Astrocyte (in vitro differentiated cells and primary cell): ENCODE measurements around the gene KRT13. TPM values are rescaled to one million over a fixed set of nuclear protein-coding genes. Genes with fewer than 3 reads are reported as not detected.
A peak's percentile ranks its signal among the peaks of the same experiment; 100 is the strongest.

ENCODE experiments used
- DNase-seq: peaks from one replicate; pipeline ENCODE4 v3.0.0-alpha.2; 2010; ENCODE audit warnings: low read depth
- FAIRE-seq: peaks from 2 replicates; lab custom pipeline; 2011; peaks lifted over from hg19 to GRCh38; lab: Jason Lieb, UNC
- H2AFZ ChIP-seq: 2 replicates; pipeline ENCODE4 v1.6.0; 2012; ENCODE audit warnings: low read depth, low read length, inconsistent platforms
- H3K27ac ChIP-seq: 2 replicates; pipeline ENCODE4 v1.5.1; 2011; ENCODE audit warnings: low read depth, low read length, inconsistent platforms
- H3K27me3 ChIP-seq: 2 replicates; pipeline ENCODE4 v1.6.0; 2011; ENCODE audit warnings: low read length, inconsistent platforms; ENCODE audit not compliant: insufficient read depth
- H3K36me3 ChIP-seq: 2 replicates; pipeline ENCODE4 v1.5.1; 2011; ENCODE audit warnings: low read length, inconsistent platforms; ENCODE audit not compliant: insufficient read depth
- H3K4me1 ChIP-seq: 2 replicates; pipeline ENCODE4 v1.5.1; 2011; ENCODE audit warnings: low read length, inconsistent platforms; ENCODE audit not compliant: insufficient read depth
- H3K4me2 ChIP-seq: 2 replicates; pipeline ENCODE4 v1.6.0; 2012; ENCODE audit warnings: low read length, inconsistent platforms
- H3K4me3 ChIP-seq: 2 replicates; pipeline ENCODE4 v1.5.1; 2011; ENCODE audit warnings: low read depth, mild to moderate bottlenecking, low read length, inconsistent platforms; ENCODE audit not compliant: insufficient read depth
- H3K79me2 ChIP-seq: 2 replicates; pipeline ENCODE4 v1.6.0; 2012; ENCODE audit warnings: mild to moderate bottlenecking, low read length, inconsistent platforms; ENCODE audit not compliant: insufficient read depth
- H3K9ac ChIP-seq: 2 replicates; pipeline ENCODE4 v1.6.0; 2012; ENCODE audit warnings: mild to moderate bottlenecking, low read length, inconsistent platforms
- H3K9me3 ChIP-seq: 2 replicates; pipeline ENCODE4 v1.5.1; 2012; ENCODE audit warnings: low read depth, mild to moderate bottlenecking, low read length, inconsistent platforms; ENCODE audit not compliant: insufficient read depth
- H4K20me1 ChIP-seq: 2 replicates; pipeline ENCODE4 v1.6.0; 2012; ENCODE audit warnings: low read length, inconsistent platforms; ENCODE audit not compliant: insufficient read depth
- H3K27ac Mint-ChIP-seq: one replicate; pipeline ENCODE4 v1.8.0; 2021; ENCODE audit warnings: mild to moderate bottlenecking, mixed read lengths; ENCODE audit not compliant: unreplicated experiment
- H3K27me3 Mint-ChIP-seq: one replicate; pipeline ENCODE4 v1.8.0; 2021; ENCODE audit warnings: low read depth, mixed read lengths; ENCODE audit not compliant: unreplicated experiment
- H3K36me3 Mint-ChIP-seq: one replicate; pipeline ENCODE4 v1.8.0; 2021; ENCODE audit warnings: low read depth, mixed read lengths; ENCODE audit not compliant: unreplicated experiment
- H3K4me1 Mint-ChIP-seq: one replicate; pipeline ENCODE4 v1.8.0; 2021; ENCODE audit warnings: low read depth, mixed read lengths; ENCODE audit not compliant: unreplicated experiment
- H3K4me3 Mint-ChIP-seq: one replicate; pipeline ENCODE4 v1.8.0; 2021; ENCODE audit warnings: mild to moderate bottlenecking, moderate library complexity, mixed read lengths; ENCODE audit not compliant: unreplicated experiment
- H3K9me3 Mint-ChIP-seq: one replicate; pipeline ENCODE4 v1.8.0; 2021; ENCODE audit warnings: mild to moderate bottlenecking, mixed read lengths; ENCODE audit not compliant: unreplicated experiment
- EZH2 ChIP-seq: IDR thresholded peaks from 2 replicates; pipeline ENCODE4 v1.6.1; 2012; ENCODE audit warnings: mild to moderate bottlenecking, low read length, inconsistent platforms; ENCODE audit not compliant: insufficient read depth
- total RNA-seq: library from RNA; stranded (reverse); gene quantifications from 2 replicates; pipeline ENCODE4 v1.2.1, GENCODE V29; 2021
- TF ChIP-seq, protein P1 (sequence below): IDR thresholded peaks from 2 replicates; pipeline ENCODE4 v1.5.1; 2011; ENCODE audit warnings: low read depth, mild to moderate bottlenecking, inconsistent platforms, low read length, moderate library complexity; ENCODE audit not compliant: insufficient read depth

KRT13 gene
- total RNA-seq, 1 donor from 2014 or later = not detected

DNA sequence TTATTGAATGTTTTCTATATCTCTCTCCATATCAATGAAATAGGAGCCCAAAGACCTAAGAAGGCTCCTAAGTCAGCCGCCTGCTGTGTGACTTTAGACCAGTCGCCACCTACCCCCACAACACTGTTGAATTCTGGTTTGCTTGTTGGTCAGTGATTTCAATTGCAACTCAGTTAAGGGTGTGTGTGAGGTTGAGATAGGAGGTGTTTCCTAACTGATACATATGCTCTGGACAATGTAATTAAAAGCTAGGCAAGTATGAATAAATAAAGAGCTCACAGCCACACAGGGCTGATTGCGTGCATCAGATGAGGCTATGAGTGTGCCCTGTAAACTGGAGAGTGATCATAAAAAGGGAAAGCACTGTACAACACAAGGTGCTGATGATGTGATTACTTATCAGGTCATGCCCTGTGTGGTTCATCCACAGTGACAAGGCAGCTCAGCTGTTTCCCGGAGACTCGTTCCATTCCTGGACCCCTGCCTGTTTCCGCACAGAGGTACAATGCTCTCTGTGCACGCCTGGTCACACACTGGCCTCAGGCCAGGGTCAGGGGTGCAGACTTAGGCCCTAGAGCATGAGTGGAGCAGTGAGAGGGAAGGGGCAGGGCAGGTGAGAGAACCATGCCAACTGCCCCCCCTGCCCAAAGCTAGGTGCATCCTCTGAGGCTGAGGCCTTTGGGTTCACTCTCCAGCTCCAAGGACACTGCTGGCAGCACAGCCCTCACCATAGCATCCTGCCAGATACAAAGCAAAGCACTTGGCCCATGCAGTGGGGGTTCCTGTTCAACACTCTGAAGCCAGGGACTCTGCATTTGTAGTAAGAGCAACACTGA, 21.2 kb downstream of the KRT13 start:
- no peaks in the 10 kb centered on the region for H3K9me3 Mint-ChIP-seq
- H3K4me1 Mint-ChIP-seq = no peaks in the 10 kb centered on the region
- DNase-seq = no peak
- Histone ChIP-seq H3K9me3 (no peaks in the 10 kb centered on the region), H3K4me2 (no peak overlapping the region), H3K79me2 (no peaks in the 10 kb centered on the region), H3K36me3 (no peaks in the 10 kb centered on the region), H3K4me3 (no peak overlapping the region), H3K27me3 (peaks cover 3% of the 10 kb centered on the region), H4K20me1 (no peaks in the 10 kb centered on the region), H3K27ac (no peak overlapping the region), H3K4me1 (no peaks in the 10 kb centered on the region), H2AFZ (no peak overlapping the region), H3K9ac (no peak overlapping the region)
- no peak overlapping the region for H3K4me3 Mint-ChIP-seq
- H3K27ac Mint-ChIP-seq = no peak overlapping the region
- peaks cover 2% of the 10 kb centered on the region for H3K36me3 Mint-ChIP-seq
- TF ChIP-seq, protein P1, sequence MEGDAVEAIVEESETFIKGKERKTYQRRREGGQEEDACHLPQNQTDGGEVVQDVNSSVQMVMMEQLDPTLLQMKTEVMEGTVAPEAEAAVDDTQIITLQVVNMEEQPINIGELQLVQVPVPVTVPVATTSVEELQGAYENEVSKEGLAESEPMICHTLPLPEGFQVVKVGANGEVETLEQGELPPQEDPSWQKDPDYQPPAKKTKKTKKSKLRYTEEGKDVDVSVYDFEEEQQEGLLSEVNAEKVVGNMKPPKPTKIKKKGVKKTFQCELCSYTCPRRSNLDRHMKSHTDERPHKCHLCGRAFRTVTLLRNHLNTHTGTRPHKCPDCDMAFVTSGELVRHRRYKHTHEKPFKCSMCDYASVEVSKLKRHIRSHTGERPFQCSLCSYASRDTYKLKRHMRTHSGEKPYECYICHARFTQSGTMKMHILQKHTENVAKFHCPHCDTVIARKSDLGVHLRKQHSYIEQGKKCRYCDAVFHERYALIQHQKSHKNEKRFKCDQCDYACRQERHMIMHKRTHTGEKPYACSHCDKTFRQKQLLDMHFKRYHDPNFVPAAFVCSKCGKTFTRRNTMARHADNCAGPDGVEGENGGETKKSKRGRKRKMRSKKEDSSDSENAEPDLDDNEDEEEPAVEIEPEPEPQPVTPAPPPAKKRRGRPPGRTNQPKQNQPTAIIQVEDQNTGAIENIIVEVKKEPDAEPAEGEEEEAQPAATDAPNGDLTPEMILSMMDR = no peak
- TF ChIP-seq EZH2 = no peak
- no peak for FAIRE-seq
- H3K27me3 Mint-ChIP-seq = peaks cover 56% of the 10 kb centered on the region

DNA sequence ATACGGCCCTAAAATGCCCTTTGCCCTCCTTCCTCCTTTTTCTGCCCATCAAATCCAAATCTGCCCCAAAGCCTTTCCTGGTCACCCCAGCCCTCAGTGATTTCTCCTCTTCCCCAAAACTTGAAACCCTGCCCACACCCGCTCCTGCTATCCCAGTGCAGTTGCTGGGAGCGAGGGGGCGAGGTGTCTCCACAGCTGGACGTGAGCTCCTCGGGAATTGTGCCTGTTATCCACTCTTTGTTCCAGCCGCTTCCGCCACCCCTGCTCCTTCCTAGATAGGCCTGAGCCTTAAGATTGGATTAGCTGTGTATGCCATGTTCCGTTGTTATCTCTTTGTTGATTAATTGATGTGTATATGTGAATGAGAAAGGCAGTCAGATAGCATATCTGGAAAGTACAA, 21.9 kb downstream of the KRT13 start:
- Histone ChIP-seq H4K20me1 (no peaks in the 10 kb centered on the region), H3K79me2 (no peaks in the 10 kb centered on the region), H2AFZ (no peak overlapping the region), H3K4me1 (no peaks in the 10 kb centered on the region), H3K9ac (no peak overlapping the region), H3K9me3 (no peaks in the 10 kb centered on the region), H3K27me3 (peaks cover 3% of the 10 kb centered on the region), H3K27ac (no peak overlapping the region), H3K36me3 (no peaks in the 10 kb centered on the region), H3K4me2 (no peak overlapping the region), H3K4me3 (no peak overlapping the region)
- no peak overlapping the region for H3K27ac Mint-ChIP-seq
- peaks cover 4% of the 10 kb centered on the region for H3K9me3 Mint-ChIP-seq
- FAIRE-seq (no peak), DNase-seq (no peak)
- TF ChIP-seq, protein P1 = no peak
- TF ChIP-seq EZH2 = no peak
- no peak overlapping the region for H3K4me3 Mint-ChIP-seq
- no peaks in the 10 kb centered on the region for H3K4me1 Mint-ChIP-seq
- H3K36me3 Mint-ChIP-seq = peaks cover 2% of the 10 kb centered on the region
- H3K27me3 Mint-ChIP-seq = peaks cover 54% of the 10 kb centered on the region

DNA sequence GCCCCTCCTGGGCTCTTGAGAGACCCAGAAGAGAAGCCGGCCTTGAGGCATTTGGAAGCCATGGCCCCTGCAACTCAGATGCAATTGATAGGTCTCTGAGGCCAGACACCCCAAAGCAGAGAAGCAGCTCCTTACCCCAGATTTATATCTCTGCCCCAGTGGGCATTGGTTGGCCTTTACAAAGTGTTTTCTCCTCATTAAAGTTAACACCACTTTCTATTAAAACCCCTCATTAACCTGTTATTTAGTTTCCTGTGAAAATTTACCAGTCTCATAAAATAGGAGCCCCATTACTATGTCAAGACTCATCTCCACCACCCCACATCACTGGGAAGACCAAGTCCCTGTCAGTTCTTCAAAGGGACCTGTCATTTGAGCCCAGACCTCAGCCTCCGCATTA, 24.4 kb downstream of the KRT13 start, which contains the start of gene KRT35:
TSS of gene KRT35 (minus strand) at position 116 of the 400 bp plus-strand sequence. CDS start at position 62, 54 bp downstream.
- TF ChIP-seq, protein P1 = no peak
- no peak for TF ChIP-seq EZH2
- peaks cover 2% of the 10 kb centered on the region for H3K36me3 Mint-ChIP-seq
- peaks cover 4% of the 10 kb centered on the region for H3K9me3 Mint-ChIP-seq
- peaks cover 49% of the 10 kb centered on the region for H3K27me3 Mint-ChIP-seq
- Histone ChIP-seq H3K27ac (no peak within 1 kb of the TSS), H3K27me3 (no peaks in the 10 kb centered on the region), H3K4me3 (no peak within 1 kb of the TSS), H4K20me1 (no peaks in the 10 kb centered on the region), H3K79me2 (no peaks in the 10 kb centered on the region), H3K9me3 (no peaks in the 10 kb centered on the region), H3K4me1 (no peaks in the 10 kb centered on the region), H2AFZ (no peak within 1 kb of the TSS), H3K9ac (no peak within 1 kb of the TSS), H3K4me2 (no peak within 1 kb of the TSS), H3K36me3 (no peaks in the 10 kb centered on the region)
- FAIRE-seq (no peak), DNase-seq (no peak)
- no peak within 1 kb of the TSS for H3K4me3 Mint-ChIP-seq
- H3K4me1 Mint-ChIP-seq = no peaks in the 10 kb centered on the region
- peak within 1 kb of the TSS; percentile 47 for H3K27ac Mint-ChIP-seq
